HepG2 (cell line): ENCODE results near the gene PRICKLE3. TPM values are rescaled to one million over a fixed set of nuclear protein-coding genes. Genes with fewer than 3 reads are reported as not detected.

Experiments
- AGO2 ChIP-seq: fragments of 200-400 bp; formaldehyde crosslinking; optimal IDR thresholded peaks from 2 replicates; pipeline ENCODE3; 2017; ENCODE audit warnings: mild to moderate bottlenecking, low read depth, low read length, moderate library complexity
- IRX3 ChIP-seq: sonication (generic); formaldehyde crosslinking; IDR thresholded peaks from 2 replicates; pipeline ENCODE4 v1.8.1; 2023; ENCODE audit warnings: mild to moderate bottlenecking, low read depth, missing genetic modification reagents, borderline replicate concordance
- JUN ChIP-seq: sonication (generic); formaldehyde crosslinking; IDR thresholded peaks from 2 replicates; pipeline ENCODE4 v1.4.0; 2020; ENCODE audit warnings: mild to moderate bottlenecking, missing genetic modification reagents
- MYPOP ChIP-seq: sonication (generic); formaldehyde crosslinking; IDR thresholded peaks from 2 replicates; pipeline ENCODE4 v1.8.1; 2023; ENCODE audit warnings: mild to moderate bottlenecking, moderate library complexity, missing genetic modification reagents
- YEATS4 ChIP-seq: sonication (generic); formaldehyde crosslinking; IDR thresholded peaks from 2 replicates; pipeline ENCODE4 v1.4.0; 2020; ENCODE audit warnings: missing genetic modification reagents, borderline replicate concordance
- ZFP41 ChIP-seq: sonication (generic); formaldehyde crosslinking; IDR thresholded peaks from 2 replicates; pipeline ENCODE4 v1.4.0; 2020; ENCODE audit warnings: mild to moderate bottlenecking, missing genetic modification reagents, borderline replicate concordance
- ZKSCAN8 ChIP-seq: IDR thresholded peaks from 2 replicates; pipeline ENCODE4 v1.6.1; 2016; ENCODE audit warnings: borderline replicate concordance, missing genetic modification reagents, missing compliant biosample characterization
- ZMAT3 ChIP-seq: sonication (generic); formaldehyde crosslinking; conservative IDR thresholded peaks from 2 replicates; pipeline ENCODE4 v1.7.0; 2021; ENCODE audit warnings: missing genetic modification reagents
- ZNF251 ChIP-seq: sonication (generic); formaldehyde crosslinking; IDR thresholded peaks from 2 replicates; pipeline ENCODE4 v1.9.0; 2021; ENCODE audit warnings: mild to moderate bottlenecking, missing genetic modification reagents
- ZNF34 ChIP-seq: sonication (generic); formaldehyde crosslinking; IDR thresholded peaks from 2 replicates; pipeline ENCODE4 v1.4.0; 2020; ENCODE audit warnings: mild to moderate bottlenecking, missing genetic modification reagents, borderline replicate concordance
- ZNF503 ChIP-seq: sonication (generic); formaldehyde crosslinking; IDR thresholded peaks from 2 replicates; pipeline ENCODE4 v1.4.0; 2020; ENCODE audit warnings: missing genetic modification reagents
- ZNF589 ChIP-seq: sonication (generic); formaldehyde crosslinking; conservative IDR thresholded peaks from 2 replicates; pipeline ENCODE4 v1.8.0; 2022; ENCODE audit warnings: mild to moderate bottlenecking, moderate library complexity, missing genetic modification reagents
- ZNF782 ChIP-seq: sonication (generic); formaldehyde crosslinking; IDR thresholded peaks from 2 replicates; pipeline ENCODE4 v1.4.0; 2020; ENCODE audit warnings: missing genetic modification reagents, mild to moderate bottlenecking, borderline replicate concordance
- ZSCAN21 ChIP-seq: sonication (generic); formaldehyde crosslinking; IDR thresholded peaks from 2 replicates; pipeline ENCODE4 v1.8.0; 2022; ENCODE audit warnings: mild to moderate bottlenecking, missing genetic modification reagents, moderate library complexity, borderline replicate concordance
- polyA plus RNA-seq, 8 experiments: library from polyadenylated mRNA; depleted of rRNA in 3 of 8; stranded (reverse) in 7 of 8; unstranded in 1 of 8; fragments of >200 nt; fragmentation: Illumina TruSeq in 4 of 8; extraction: Trizol in 4 of 8; gene quantifications; 2 replicates each; pipeline versions ENCODE4 v1.2.1 to v1.2.3, GENCODE V29; 2011 to 2016; ENCODE audit warnings: low read depth in 4 of 8, missing spikeins in 1 of 8, mixed read lengths in 1 of 8; ENCODE audit not compliant: insufficient read depth in 1 of 8
- total RNA-seq, 5 experiments: library from RNA; depleted of rRNA; stranded (reverse); fragments of >200 nt; fragmentation: Illumina TruSeq; extraction: Trizol; gene quantifications; 2 replicates each; pipeline ENCODE4 v1.2.3, GENCODE V29; 2016; ENCODE audit warnings: low read depth in 1 of 5
- TF ChIP-seq, protein P1 (sequence below): IDR thresholded peaks from 2 replicates; pipeline ENCODE4 v1.6.1; 2016; ENCODE audit warnings: mild to moderate bottlenecking
- TF ChIP-seq, protein P2 (sequence below): sonication (generic); formaldehyde crosslinking; IDR thresholded peaks from 2 replicates; pipeline ENCODE4 v1.4.0; 2020; ENCODE audit warnings: low read depth, mild to moderate bottlenecking, missing genetic modification reagents
- TF ChIP-seq, protein P3 (sequence below), 2 experiments: sonication (generic) in 1 of 2; formaldehyde crosslinking in 1 of 2; IDR thresholded peaks; 2 replicates each; pipeline versions ENCODE4 v1.4.0 to v1.6.1; 2016 to 2020; ENCODE audit warnings: borderline replicate concordance in 1 of 2, low read depth in 1 of 2, mild to moderate bottlenecking in 1 of 2, missing genetic modification reagents in 1 of 2

PRICKLE3 gene
- total and polyA plus RNA-seq, 2 of the 13 experiments (the other 11 are each of a cell fraction or from before 2014, with no cell fraction given): 2.6 TPM

- TF ChIP-seq JUN (CRISPR knock-in tag) (no peak), ZSCAN21 (no peak), ZNF589 (CRISPR knock-in tag) (no peak), ZNF251 (CRISPR knock-in tag) (no peak), ZNF782 (CRISPR knock-in tag) (no peak), ZKSCAN8 (no peak), ZNF503 (no peak), IRX3 (CRISPR knock-in tag) (no peak), ZNF34 (no peak), YEATS4 (CRISPR knock-in tag) (peak; percentile 11; the same call in 1 of the 2 replicates), ZFP41 (CRISPR knock-in tag) (no peak), MYPOP (no peak), AGO2 (no peak), ZMAT3 (CRISPR knock-in tag) (no peak)
- TF ChIP-seq, protein P1, sequence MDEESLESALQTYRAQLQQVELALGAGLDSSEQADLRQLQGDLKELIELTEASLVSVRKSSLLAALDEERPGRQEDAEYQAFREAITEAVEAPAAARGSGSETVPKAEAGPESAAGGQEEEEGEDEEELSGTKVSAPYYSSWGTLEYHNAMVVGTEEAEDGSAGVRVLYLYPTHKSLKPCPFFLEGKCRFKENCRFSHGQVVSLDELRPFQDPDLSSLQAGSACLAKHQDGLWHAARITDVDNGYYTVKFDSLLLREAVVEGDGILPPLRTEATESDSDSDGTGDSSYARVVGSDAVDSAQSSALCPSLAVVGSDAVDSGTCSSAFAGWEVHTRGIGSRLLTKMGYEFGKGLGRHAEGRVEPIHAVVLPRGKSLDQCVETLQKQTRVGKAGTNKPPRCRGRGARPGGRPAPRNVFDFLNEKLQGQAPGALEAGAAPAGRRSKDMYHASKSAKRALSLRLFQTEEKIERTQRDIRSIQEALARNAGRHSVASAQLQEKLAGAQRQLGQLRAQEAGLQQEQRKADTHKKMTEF: no peak; the same call in 1 of the 2 replicates
- TF ChIP-seq, protein P2, sequence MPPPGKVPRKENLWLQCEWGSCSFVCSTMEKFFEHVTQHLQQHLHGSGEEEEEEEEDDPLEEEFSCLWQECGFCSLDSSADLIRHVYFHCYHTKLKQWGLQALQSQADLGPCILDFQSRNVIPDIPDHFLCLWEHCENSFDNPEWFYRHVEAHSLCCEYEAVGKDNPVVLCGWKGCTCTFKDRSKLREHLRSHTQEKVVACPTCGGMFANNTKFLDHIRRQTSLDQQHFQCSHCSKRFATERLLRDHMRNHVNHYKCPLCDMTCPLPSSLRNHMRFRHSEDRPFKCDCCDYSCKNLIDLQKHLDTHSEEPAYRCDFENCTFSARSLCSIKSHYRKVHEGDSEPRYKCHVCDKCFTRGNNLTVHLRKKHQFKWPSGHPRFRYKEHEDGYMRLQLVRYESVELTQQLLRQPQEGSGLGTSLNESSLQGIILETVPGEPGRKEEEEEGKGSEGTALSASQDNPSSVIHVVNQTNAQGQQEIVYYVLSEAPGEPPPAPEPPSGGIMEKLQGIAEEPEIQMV (CRISPR knock-in tag): no peak
- TF ChIP-seq, protein P3, sequence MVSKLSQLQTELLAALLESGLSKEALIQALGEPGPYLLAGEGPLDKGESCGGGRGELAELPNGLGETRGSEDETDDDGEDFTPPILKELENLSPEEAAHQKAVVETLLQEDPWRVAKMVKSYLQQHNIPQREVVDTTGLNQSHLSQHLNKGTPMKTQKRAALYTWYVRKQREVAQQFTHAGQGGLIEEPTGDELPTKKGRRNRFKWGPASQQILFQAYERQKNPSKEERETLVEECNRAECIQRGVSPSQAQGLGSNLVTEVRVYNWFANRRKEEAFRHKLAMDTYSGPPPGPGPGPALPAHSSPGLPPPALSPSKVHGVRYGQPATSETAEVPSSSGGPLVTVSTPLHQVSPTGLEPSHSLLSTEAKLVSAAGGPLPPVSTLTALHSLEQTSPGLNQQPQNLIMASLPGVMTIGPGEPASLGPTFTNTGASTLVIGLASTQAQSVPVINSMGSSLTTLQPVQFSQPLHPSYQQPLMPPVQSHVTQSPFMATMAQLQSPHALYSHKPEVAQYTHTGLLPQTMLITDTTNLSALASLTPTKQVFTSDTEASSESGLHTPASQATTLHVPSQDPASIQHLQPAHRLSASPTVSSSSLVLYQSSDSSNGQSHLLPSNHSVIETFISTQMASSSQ (IDR thresholded peaks at IDR 0.05; ENCODE audit: low read depth): no peak
- TF ChIP-seq, protein P3 (CRISPR knock-in tag; IDR thresholded peaks at IDR 0.05; ENCODE audit: borderline replicate concordance): no peak
These were observed 4.8 kb upstream of the PRICKLE3 start (continued) for GRCh38 chrX:49190821-49191573.
